H1 (cell line): ENCODE results near the gene SNRPA1. TPM values are rescaled to one million over a fixed set of nuclear protein-coding genes. Genes with fewer than 3 reads are reported as not detected.

Experiments used
- CTCF ChIA-PET: fragments of 300-600 bp; sonication (Branson Sonifier 250); formaldehyde crosslinking; loops from one replicate; lab custom pipeline; 2021; ENCODE audit not compliant: partially characterized antibody; lab: Charles Lee
- POLR2A ChIA-PET: fragments of 300-600 bp; sonication (Branson Sonifier 250); formaldehyde crosslinking; loops from one replicate; lab custom pipeline; 2021; ENCODE audit warnings: inconsistent platforms; ENCODE audit not compliant: partially characterized antibody; lab: Charles Lee
- DNase-seq, 2 experiments: peaks; one replicate each; pipeline versions ENCODE4 v3.0.0 to v3.0.0-alpha.2; 2010 to 2022; ENCODE audit warnings: low spot score in 2 of 2, low read depth in 1 of 2, mixed read lengths in 1 of 2
- FAIRE-seq: peaks from 2 replicates; lab custom pipeline; 2011; peaks lifted over from hg19 to GRCh38; lab: Jason Lieb, UNC
- H2AFZ ChIP-seq: 2 replicates; pipeline ENCODE4 v1.8.1; 2012; ENCODE audit warnings: low read length, inconsistent platforms
- H2AK5ac ChIP-seq: 2 replicates; pipeline ENCODE4 v1.6.1; 2013; ENCODE audit warnings: low read depth, low read length
- H2BK120ac ChIP-seq: replicated peaks from 2 replicates; pipeline ENCODE3; 2013; ENCODE audit warnings: low read depth, low read length, inconsistent platforms
- H2BK12ac ChIP-seq: 2 replicates; pipeline ENCODE4 v1.6.1; 2013; ENCODE audit warnings: low read depth, low read length
- H2BK15ac ChIP-seq: 2 replicates; pipeline ENCODE4 v1.6.1; 2013; ENCODE audit warnings: low read length
- H2BK20ac ChIP-seq: 2 replicates; pipeline ENCODE4 v1.6.1; 2013; ENCODE audit warnings: low read length
- H2BK5ac ChIP-seq: 2 replicates; pipeline ENCODE4 v1.6.1; 2013; ENCODE audit warnings: low read depth, low read length
- H3K14ac ChIP-seq: 2 replicates; pipeline ENCODE4 v1.6.1; 2013; ENCODE audit warnings: inconsistent platforms; ENCODE audit not compliant: insufficient read length
- H3K18ac ChIP-seq: 2 replicates; pipeline ENCODE4 v1.6.1; 2013; ENCODE audit warnings: low read length; ENCODE audit errors: extremely low read depth
- H3K23ac ChIP-seq: 2 replicates; pipeline ENCODE4 v1.6.1; 2013; ENCODE audit warnings: inconsistent platforms; ENCODE audit not compliant: insufficient read length
- H3K23me2 ChIP-seq: 2 replicates; pipeline ENCODE4 v1.6.1; 2013; ENCODE audit warnings: low read depth, low read length
- H3K27ac ChIP-seq: 2 replicates; pipeline ENCODE4 v1.6.1; 2011; ENCODE audit warnings: low read depth, low read length, inconsistent platforms
- H3K27me3 ChIP-seq, 4 experiments: replicated peaks in 1 of 4; 1 replicate in 1 of 4; 2 replicates in 3 of 4; pipeline versions ENCODE4 v1.6.1 to v1.8.1; 2011 to 2013; ENCODE audit warnings: low read length in 3 of 4, mild to moderate bottlenecking in 3 of 4, inconsistent platforms in 2 of 4, mixed read lengths in 2 of 4, moderate library complexity in 1 of 4; ENCODE audit not compliant: control insufficient read depth in 3 of 4, insufficient read depth in 3 of 4; ENCODE audit errors: extremely low read depth in 1 of 4
- H3K36me3 ChIP-seq, 4 experiments: 2 replicates each; pipeline versions ENCODE4 v1.6.1 to v1.8.1; 2011 to 2013; ENCODE audit warnings: mild to moderate bottlenecking in 4 of 4, low read length in 3 of 4, moderate library complexity in 2 of 4, control low read depth in 1 of 4, inconsistent platforms in 1 of 4; ENCODE audit not compliant: insufficient read depth in 4 of 4, control insufficient read depth in 2 of 4
- H3K4ac ChIP-seq: replicated peaks from 2 replicates; pipeline ENCODE3; 2013; ENCODE audit warnings: low read length, low read depth, mixed read lengths, inconsistent platforms; ENCODE audit not compliant: insufficient read length
- H3K4me1 ChIP-seq, 4 experiments: replicated peaks in 1 of 4; 1 replicate in 1 of 4; 2 replicates in 3 of 4; pipeline versions ENCODE4 v1.6.1 to v1.8.1; 2011 to 2013; ENCODE audit warnings: low read length in 3 of 4, inconsistent platforms in 2 of 4, mixed read lengths in 1 of 4; ENCODE audit not compliant: insufficient read depth in 4 of 4, control insufficient read depth in 3 of 4
- H3K4me2 ChIP-seq, 2 experiments: 2 replicates each; pipeline versions ENCODE4 v1.6.1 to v1.8.1; 2011 to 2013; ENCODE audit warnings: low read depth in 2 of 2, low read length in 2 of 2, control low read depth in 1 of 2, inconsistent platforms in 1 of 2, mild to moderate bottlenecking in 1 of 2; ENCODE audit not compliant: insufficient read depth in 1 of 2
- H3K4me3 ChIP-seq, 4 experiments: fragments of 200-600, 300-600 bp in 1 of 4; sonication (generic), shearing (Covaris generic), sonication (Bioruptor Twin) in 1 of 4; 2 replicates each; pipeline versions ENCODE4 v1.5.1 to v1.8.1; 2011 to 2016; ENCODE audit warnings: low read length in 4 of 4, low read depth in 3 of 4, control low read depth in 2 of 4, inconsistent platforms in 2 of 4, mild to moderate bottlenecking in 2 of 4, mixed read lengths in 1 of 4, moderate library complexity in 1 of 4; ENCODE audit not compliant: insufficient read depth in 2 of 4; ENCODE audit errors: extremely low read depth in 1 of 4
- H3K56ac ChIP-seq: replicated peaks from 2 replicates; pipeline ENCODE3; 2013; ENCODE audit warnings: low read depth, mild to moderate bottlenecking, mixed read lengths, low read length, inconsistent platforms; ENCODE audit not compliant: insufficient read length
- H3K79me1 ChIP-seq: 2 replicates; pipeline ENCODE4 v1.6.1; 2013; ENCODE audit warnings: low read depth, low read length, control low read depth
- H3K79me2 ChIP-seq, 2 experiments: 2 replicates each; pipeline versions ENCODE4 v1.6.1 to v1.8.1; 2012 to 2013; ENCODE audit warnings: low read length in 2 of 2, mild to moderate bottlenecking in 2 of 2, inconsistent platforms in 1 of 2; ENCODE audit not compliant: insufficient read depth in 2 of 2, control insufficient read depth in 1 of 2
- H3K9ac ChIP-seq, 4 experiments: replicated peaks in 1 of 4; 1 replicate in 1 of 4; 2 replicates in 3 of 4; pipeline versions ENCODE4 v1.6.1 to v1.8.1; 2011 to 2013; ENCODE audit warnings: low read depth in 3 of 4, low read length in 3 of 4, control low read depth in 2 of 4, mild to moderate bottlenecking in 2 of 4, moderate library complexity in 2 of 4, inconsistent platforms in 1 of 4; ENCODE audit errors: extremely low read depth in 1 of 4
- H3K9me3 ChIP-seq, 2 experiments: 2 replicates each; pipeline versions ENCODE4 v1.6.1 to v1.8.1; 2012 to 2013; ENCODE audit warnings: mild to moderate bottlenecking in 2 of 2, moderate library complexity in 2 of 2, control low read depth in 1 of 2, inconsistent platforms in 1 of 2, low read depth in 1 of 2, low read length in 1 of 2, mixed read lengths in 1 of 2; ENCODE audit not compliant: insufficient read depth in 2 of 2
- H4K20me1 ChIP-seq, 2 experiments: replicated peaks in 1 of 2; 2 replicates each; pipeline versions ENCODE3 to v1.8.1; 2011 to 2013; ENCODE audit warnings: inconsistent platforms in 2 of 2, low read length in 2 of 2, mild to moderate bottlenecking in 1 of 2; ENCODE audit not compliant: insufficient read depth in 2 of 2, control insufficient read depth in 1 of 2
- H4K5ac ChIP-seq: 2 replicates; pipeline ENCODE4 v1.6.1; 2013; ENCODE audit warnings: low read length, low read depth, mixed read lengths, inconsistent platforms; ENCODE audit not compliant: insufficient read length
- H4K8ac ChIP-seq: 2 replicates; pipeline ENCODE4 v1.8.0; 2013; ENCODE audit warnings: mild to moderate bottlenecking, moderate library complexity, low read length, inconsistent platforms; ENCODE audit not compliant: insufficient read depth; ENCODE audit errors: extremely low read depth
- H4K91ac ChIP-seq: replicated peaks from 2 replicates; pipeline ENCODE3; 2013; ENCODE audit warnings: low read length, mixed read lengths, inconsistent platforms; ENCODE audit not compliant: insufficient read length
- CHD1 ChIP-seq: IDR thresholded peaks from 2 replicates; pipeline ENCODE4 v1.6.1; 2012; ENCODE audit warnings: low read depth, low read length, improper control_type of control experiment
- WGBS, 2 experiments: shearing (Covaris generic) in 1 of 2; methylation state at CpG; one replicate each; pipeline versions ENCODE4 v1.1.6 to v1.1.7; 2013 to 2015; ENCODE audit warnings: low lambda C conversion rate in 2 of 2, mixed read lengths in 2 of 2, inconsistent platforms in 1 of 2, low coverage in 1 of 2, missing lambda C conversion rate in 1 of 2; ENCODE audit not compliant: insufficient replicate concordance in 2 of 2, insufficient coverage in 1 of 2, insufficient read length in 1 of 2; ENCODE audit errors: extremely low coverage in 1 of 2, missing lambda C conversion rate in 1 of 2; 5-methylcytosine and 5-hydroxymethylcytosine counted together
- polyA plus RNA-seq, 7 experiments: library from polyadenylated mRNA; depleted of rRNA in 3 of 7; stranded (reverse) in 5 of 7; unstranded in 2 of 7; fragments of >200 nt in 5 of 7; fragments of 200-250 nt in 2 of 7; gene quantifications; 1 replicate in 5 of 7; 2 replicates in 1 of 7; 4 replicates in 1 of 7; pipeline versions ENCODE4 v1.2.1 to v1.2.3, GENCODE V29; 2011 to 2013; ENCODE audit warnings: missing spikeins in 2 of 7, mixed read lengths in 2 of 7
- total RNA-seq: library from RNA; stranded (reverse); fragmentation: NEBNext Ultra II Directional; extraction: Animal tissue kit (Norgen Biotek cat#: 25700); gene quantifications from 2 replicates; pipeline ENCODE4 v1.2.1, GENCODE V29; 2021

The SNRPA1 gene
- total and polyA plus RNA-seq, 2 of the 8 experiments (the other 6 are each of a cell fraction or from before 2014, with no cell fraction given) = 140 to 221 TPM

- Histone ChIP-seq H3K23ac (no peak overlapping the region), H3K4me3 (no peak overlapping the region), H3K14ac (no peak overlapping the region), H3K27ac (no peak overlapping the region), H2BK15ac (no peak overlapping the region), H3K36me3 (no peaks in the 10 kb centered on the region), H3K79me1 (no peaks in the 10 kb centered on the region), H4K20me1 (no peaks in the 10 kb centered on the region), H3K23me2 (no peaks in the 10 kb centered on the region), H2BK20ac (no peak overlapping the region), H2BK120ac (no peak overlapping the region), H3K4me2 (no peak overlapping the region), H3K9ac (no peak overlapping the region), H3K79me2 (no peaks in the 10 kb centered on the region), H3K9me3 (no peaks in the 10 kb centered on the region), H3K27me3 (no peaks in the 10 kb centered on the region), H3K56ac (no peak overlapping the region), H4K8ac (peak overlapping the region; percentile 57; the same call in 1 of the 2 replicates), H4K91ac (no peak overlapping the region), H2AK5ac (0 out of 2 replicates have a peak overlapping the region, but pooled peaks have one; percentile 53), H3K4ac (no peak overlapping the region), H4K5ac (no peak overlapping the region), H2BK12ac (0 out of 2 replicates have a peak overlapping the region, but pooled peaks have one; percentile 50), H2AFZ (no peak overlapping the region), H2BK5ac (no peak overlapping the region; the same call in 1 of the 2 replicates), H3K4me1 (no peaks in the 10 kb centered on the region), H3K18ac (no peak overlapping the region)
- POLR2A ChIA-PET = interaction anchor here (0.8 kb wide), 1 partner anchor 10 kb away, joined by 3 read pairs; no protein-coding TSS in a partner anchor
- CTCF ChIA-PET = interaction anchor here (0.7 to 9.4 kb wide), 8 partner anchors 11 to 334 kb away, joined by 3 to 94 read pairs (median 3); partner anchors contain the start of gene SNRPA1
- FAIRE-seq (no peak), DNase-seq (peak in 1 of 2 experiments; percentile 39)
- WGBS, 2 experiments = 90% methylated on average over 23 of the region's 24 CpGs; no CpG with 5 or more reads in 1 of the 2 experiments
- TF ChIP-seq CHD1 = no peak
Measured at GRCh38 chr15:101307048-101307896, 12.2 kb upstream of the SNRPA1 start.
